Activated naive CD8-positive, alpha-beta T cell (primary cell): ENCODE measurements around the gene MEIG1.
A peak's percentile ranks its signal among the peaks of the same experiment; 100 is the strongest.
"Not testable (repeated sequence)": the region's sequence is repeated elsewhere in the genome, so short reads cannot be mapped to it uniquely, and the experiment has no call there.

Source experiments
- H3K27ac Mint-ChIP-seq: one replicate; pipeline ENCODE4 v1.8.0; 2021; ENCODE audit warnings: mixed read lengths
- H3K27me3 Mint-ChIP-seq: one replicate; pipeline ENCODE4 v1.8.0; 2021; ENCODE audit warnings: mixed read lengths
- H3K36me3 Mint-ChIP-seq: one replicate; pipeline ENCODE4 v1.8.0; 2021; ENCODE audit warnings: mixed read lengths
- H3K4me1 Mint-ChIP-seq: one replicate; pipeline ENCODE4 v1.8.0; 2021; ENCODE audit warnings: low read depth, mixed read lengths
- H3K4me3 Mint-ChIP-seq: one replicate; pipeline ENCODE4 v1.8.0; 2021; ENCODE audit warnings: mild to moderate bottlenecking, mixed read lengths
- H3K9me3 Mint-ChIP-seq: one replicate; pipeline ENCODE4 v1.8.0; 2021; ENCODE audit warnings: low read depth, mixed read lengths

Gene MEIG1, protein sequence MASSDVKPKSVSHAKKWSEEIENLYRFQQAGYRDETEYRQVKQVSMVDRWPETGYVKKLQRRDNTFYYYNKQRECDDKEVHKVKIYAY

DNA sequence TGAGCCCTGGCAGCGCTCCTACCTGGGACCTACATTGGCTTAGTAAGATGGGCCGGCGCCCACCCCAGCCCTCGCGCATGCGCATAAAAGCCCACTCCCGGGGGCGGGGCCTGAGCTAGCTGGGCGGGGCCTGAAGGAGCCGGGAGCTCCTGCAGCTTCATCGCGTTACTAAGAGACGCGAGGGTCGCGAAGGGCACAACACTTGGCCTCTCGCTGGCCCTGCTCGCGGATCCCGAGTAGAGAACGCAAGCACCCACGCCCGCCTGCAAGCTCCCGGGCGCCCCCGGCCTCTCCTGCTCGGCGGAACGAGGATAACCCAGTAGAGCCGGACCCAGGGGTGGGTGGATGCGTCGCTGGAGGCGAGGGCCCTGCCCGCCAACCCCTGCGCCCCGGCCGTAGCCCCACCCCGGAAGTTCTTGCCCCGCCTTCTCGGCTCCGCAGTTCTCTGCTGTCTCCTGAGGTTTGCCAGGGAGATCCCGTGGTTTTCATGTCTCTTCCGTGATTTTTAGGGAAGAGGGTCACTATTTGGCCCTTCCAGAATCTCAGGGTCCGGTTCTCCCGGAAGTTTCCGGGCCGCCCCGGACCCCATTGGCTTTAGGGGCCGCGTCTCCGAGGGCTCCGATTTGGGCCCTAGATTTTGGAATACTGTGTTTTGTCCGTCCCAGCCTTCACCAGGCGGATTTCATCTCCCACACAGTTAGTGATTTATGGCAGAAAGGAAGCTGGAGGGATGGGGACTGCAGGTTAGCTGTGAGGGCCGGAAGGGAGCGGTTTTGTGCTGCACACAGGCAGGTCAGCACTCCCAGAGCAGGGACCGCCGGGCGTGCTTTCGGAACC lies at the start of gene MEIG1:
Gene MEIG1, plus strand, starts transcription at position 168 of the 837 bp plus-strand sequence. CDS start 7,081 bp downstream, outside the sequence.
- Mint-ChIP-seq H3K4me1 (peaks cover 26% of the 10 kb centered on the region), H3K27me3 (no peaks in the 10 kb centered on the region), H3K4me3 (peak within 1 kb of the TSS; percentile 95), H3K9me3 (no peaks in the 10 kb centered on the region), H3K36me3 (no peaks in the 10 kb centered on the region), H3K27ac (peak within 1 kb of the TSS; percentile 97)

DNA sequence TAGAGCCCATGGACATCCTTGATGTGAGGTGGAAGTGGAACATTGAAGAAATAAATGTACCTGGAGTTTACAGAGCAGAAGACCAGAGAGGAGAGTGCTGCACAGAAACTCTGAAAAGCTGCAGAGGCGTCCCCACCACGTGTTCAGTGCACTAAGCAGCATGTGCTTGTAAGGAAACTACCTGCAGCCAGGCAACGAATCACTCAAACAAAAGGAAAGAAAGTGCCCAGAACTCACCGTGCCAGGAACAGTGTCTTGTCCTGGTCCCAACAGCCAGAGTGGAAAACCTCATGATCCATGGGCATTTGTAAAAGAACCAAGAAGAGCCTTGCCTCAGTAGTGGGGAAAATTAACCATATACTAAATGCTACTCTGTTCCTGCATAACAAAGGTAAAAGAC lies 48.2 kb upstream of the MEIG1 start:
- Mint-ChIP-seq H3K9me3 (no peaks in the 10 kb centered on the region), H3K4me1 (peaks cover 16% of the 10 kb centered on the region), H3K27me3 (no peaks in the 10 kb centered on the region), H3K36me3 (peaks cover 48% of the 10 kb centered on the region), H3K4me3 (no peak overlapping the region), H3K27ac (peak overlapping the region; percentile 25)

- H3K9me3 Mint-ChIP-seq = peaks cover 3% of the 10 kb centered on the region
- H3K36me3 Mint-ChIP-seq = peaks cover 49% of the 10 kb centered on the region
- peaks cover 15% of the 10 kb centered on the region for H3K4me1 Mint-ChIP-seq
- no peak overlapping the region for H3K27ac Mint-ChIP-seq
- no peak overlapping the region for H3K4me3 Mint-ChIP-seq
- H3K27me3 Mint-ChIP-seq = no peaks in the 10 kb centered on the region
Observed at GRCh38 chr10:14911801-14912200, 47.4 kb upstream of the MEIG1 start.

- H3K4me1 Mint-ChIP-seq = peaks cover 15% of the 10 kb centered on the region
- no peak overlapping the region for H3K4me3 Mint-ChIP-seq
- no peaks in the 10 kb centered on the region for H3K27me3 Mint-ChIP-seq
- peaks cover 19% of the 10 kb centered on the region for H3K9me3 Mint-ChIP-seq
- peaks cover 48% of the 10 kb centered on the region for H3K36me3 Mint-ChIP-seq
- no peak overlapping the region for H3K27ac Mint-ChIP-seq
Observed at GRCh38 chr10:14916600-14916999, 42.6 kb upstream of the MEIG1 start.

- H3K27ac Mint-ChIP-seq = no peak overlapping the region
- H3K9me3 Mint-ChIP-seq = peaks cover 19% of the 10 kb centered on the region
- peaks cover 15% of the 10 kb centered on the region for H3K4me1 Mint-ChIP-seq
- H3K27me3 Mint-ChIP-seq = no peaks in the 10 kb centered on the region
- H3K4me3 Mint-ChIP-seq = no peak overlapping the region
- H3K36me3 Mint-ChIP-seq = peaks cover 53% of the 10 kb centered on the region
Observed at GRCh38 chr10:14917827-14918226, 41.4 kb upstream of the MEIG1 start.

DNA sequence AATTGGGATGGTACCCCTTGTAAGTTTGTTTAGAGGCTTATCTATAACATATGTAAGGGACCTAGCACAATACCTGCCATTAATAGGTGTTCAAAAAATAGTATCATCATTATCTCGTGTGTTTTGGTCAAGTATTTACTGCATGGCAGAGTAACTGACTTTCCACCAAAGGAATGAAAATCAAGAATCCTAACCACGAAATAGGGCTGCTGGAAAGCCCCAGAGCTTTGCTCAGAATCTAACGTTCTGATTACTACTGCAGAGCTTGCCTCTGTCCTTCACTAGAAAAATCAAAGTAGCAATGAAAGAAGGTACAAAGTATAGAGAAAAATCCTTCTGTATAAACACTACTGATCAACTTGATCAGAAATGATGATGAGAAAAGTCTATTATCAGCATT lies 40.2 kb upstream of the MEIG1 start:
- Mint-ChIP-seq H3K4me1 (peaks cover 15% of the 10 kb centered on the region), H3K4me3 (no peak overlapping the region), H3K9me3 (peaks cover 19% of the 10 kb centered on the region), H3K27me3 (no peaks in the 10 kb centered on the region), H3K36me3 (peaks cover 52% of the 10 kb centered on the region), H3K27ac (no peak overlapping the region)

DNA sequence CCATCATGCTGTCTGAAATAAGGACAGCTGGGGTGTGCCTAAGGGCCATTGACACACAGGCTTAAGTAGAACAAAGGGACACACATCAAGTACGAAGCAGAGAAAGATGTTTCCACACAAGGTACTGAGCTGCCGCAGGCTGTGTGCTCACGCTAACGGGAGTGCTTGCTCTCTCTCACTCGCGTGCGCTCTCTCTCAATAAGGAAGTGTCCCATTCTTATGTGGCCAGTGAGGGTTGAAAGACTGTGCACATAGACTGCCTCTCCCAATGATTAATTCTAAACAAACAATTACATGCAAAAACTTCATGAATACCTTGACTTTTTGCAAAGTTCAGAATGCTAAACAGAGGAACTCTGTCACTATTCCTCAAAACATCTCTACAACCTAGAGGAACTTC lies 35.2 kb upstream of the MEIG1 start:
- Mint-ChIP-seq H3K4me3 (no peak overlapping the region), H3K36me3 (peaks cover 35% of the 10 kb centered on the region), H3K9me3 (peaks cover 7% of the 10 kb centered on the region), H3K27me3 (no peaks in the 10 kb centered on the region), H3K27ac (no peak overlapping the region), H3K4me1 (no peaks in the 10 kb centered on the region)

DNA sequence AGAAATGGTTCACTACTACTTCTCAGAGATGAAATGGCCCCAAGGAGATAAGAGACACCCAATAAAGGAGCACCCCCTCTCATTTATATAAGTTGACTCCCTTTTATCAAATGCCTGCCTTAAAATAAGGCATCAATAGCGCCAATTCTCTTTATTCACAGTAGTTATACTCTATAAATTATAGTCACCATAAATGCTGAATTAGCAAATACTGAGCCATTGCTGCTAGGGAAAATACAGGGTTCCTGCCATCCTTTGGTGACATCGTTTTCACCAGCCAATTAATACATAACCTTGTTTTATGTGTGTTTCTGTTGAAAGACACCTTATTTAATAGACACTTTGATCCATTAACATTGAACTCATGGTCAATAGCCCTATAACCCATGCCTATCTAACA lies 33.9 kb upstream of the MEIG1 start:
- no peaks in the 10 kb centered on the region for H3K27me3 Mint-ChIP-seq
- H3K4me3 Mint-ChIP-seq = no peak overlapping the region
- H3K27ac Mint-ChIP-seq = no peak overlapping the region
- no peaks in the 10 kb centered on the region for H3K4me1 Mint-ChIP-seq
- H3K9me3 Mint-ChIP-seq = no peaks in the 10 kb centered on the region
- H3K36me3 Mint-ChIP-seq = peaks cover 28% of the 10 kb centered on the region

GRCh38 chr10:14926061-14926470 lies 33.1 kb upstream of the MEIG1 start:
- Mint-ChIP-seq H3K4me1 (no peaks in the 10 kb centered on the region), H3K4me3 (no peak overlapping the region), H3K36me3 (peaks cover 28% of the 10 kb centered on the region), H3K9me3 (no peaks in the 10 kb centered on the region), H3K27me3 (no peaks in the 10 kb centered on the region), H3K27ac (no peak overlapping the region)

- Mint-ChIP-seq H3K9me3 (no peaks in the 10 kb centered on the region), H3K27me3 (no peaks in the 10 kb centered on the region), H3K4me3 (no peak overlapping the region), H3K27ac (no peak overlapping the region), H3K36me3 (peaks cover 22% of the 10 kb centered on the region), H3K4me1 (no peaks in the 10 kb centered on the region)
Observed at GRCh38 chr10:14926722-14927416, 32.3 kb upstream of the MEIG1 start.

GRCh38 chr10:14930610-14931009 lies 28.6 kb upstream of the MEIG1 start:
- Mint-ChIP-seq H3K9me3 (no peaks in the 10 kb centered on the region), H3K27me3 (no peaks in the 10 kb centered on the region), H3K4me3 (no peak overlapping the region), H3K36me3 (peaks cover 18% of the 10 kb centered on the region), H3K27ac (no peak overlapping the region), H3K4me1 (no peaks in the 10 kb centered on the region)

DNA sequence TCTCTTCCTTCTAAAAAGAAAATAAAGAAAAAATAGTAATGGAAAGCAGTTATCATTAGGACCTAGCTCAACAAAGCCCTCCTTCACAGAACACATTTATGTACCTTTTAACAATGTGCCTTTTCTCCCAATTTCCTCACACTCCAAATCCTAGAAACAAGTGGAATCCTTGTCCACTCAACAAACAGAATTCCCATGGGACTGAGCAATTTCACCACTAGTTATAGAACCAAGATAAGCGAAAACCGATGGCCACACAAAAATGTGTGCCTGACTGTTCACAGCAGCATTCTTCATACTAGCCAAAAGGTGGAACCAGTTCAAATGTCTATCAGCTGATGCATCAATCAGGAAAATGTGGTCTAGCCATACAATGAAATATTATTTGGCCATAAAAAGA lies 22.6 kb upstream of the MEIG1 start:
- Mint-ChIP-seq H3K4me1 (no peaks in the 10 kb centered on the region), H3K27me3 (no peaks in the 10 kb centered on the region), H3K9me3 (no peaks in the 10 kb centered on the region), H3K36me3 (peaks cover 12% of the 10 kb centered on the region), H3K27ac (no peak overlapping the region), H3K4me3 (no peak overlapping the region)

DNA sequence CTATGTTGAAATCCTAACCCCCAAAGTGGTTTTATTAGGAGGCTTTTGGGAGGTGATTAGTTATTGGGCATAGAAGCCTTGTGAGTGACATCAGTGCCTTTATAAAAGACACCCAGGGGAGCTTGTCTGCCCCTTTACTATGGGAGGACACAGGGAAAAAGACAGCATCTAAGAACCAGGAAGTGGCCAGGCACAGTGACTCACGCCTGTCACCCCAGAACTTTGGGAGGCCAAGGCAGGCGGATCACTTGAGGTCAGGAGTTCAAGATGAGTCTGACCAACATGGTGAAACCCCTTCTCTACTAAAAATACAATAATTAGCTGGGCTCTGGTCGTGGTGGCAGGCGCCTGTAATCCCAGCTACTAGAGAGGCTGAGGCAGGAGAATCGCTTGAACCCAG lies 20.2 kb upstream of the MEIG1 start:
- H3K27ac Mint-ChIP-seq, H3K4me3 Mint-ChIP-seq, H3K36me3 Mint-ChIP-seq, H3K4me1 Mint-ChIP-seq, H3K27me3 Mint-ChIP-seq, H3K9me3 Mint-ChIP-seq: not testable (repeated sequence)

GRCh38 chr10:14942147-14942949 lies 16.8 kb upstream of the MEIG1 start:
- not testable (repeated sequence) for H3K4me3 Mint-ChIP-seq, H3K36me3 Mint-ChIP-seq, H3K9me3 Mint-ChIP-seq, H3K27me3 Mint-ChIP-seq, H3K27ac Mint-ChIP-seq, H3K4me1 Mint-ChIP-seq

- not testable (repeated sequence) for H3K27me3 Mint-ChIP-seq, H3K36me3 Mint-ChIP-seq, H3K4me3 Mint-ChIP-seq, H3K9me3 Mint-ChIP-seq, H3K4me1 Mint-ChIP-seq, H3K27ac Mint-ChIP-seq
Observed at GRCh38 chr10:14942950-14943338, 16.2 kb upstream of the MEIG1 start.
